ENCODE results near the gene YPEL1.
"Not testable (repeated sequence)": the region's sequence is repeated elsewhere in the genome, so short reads cannot be mapped to it uniquely, and the experiment has no call there.

Gene YPEL1

DNA sequence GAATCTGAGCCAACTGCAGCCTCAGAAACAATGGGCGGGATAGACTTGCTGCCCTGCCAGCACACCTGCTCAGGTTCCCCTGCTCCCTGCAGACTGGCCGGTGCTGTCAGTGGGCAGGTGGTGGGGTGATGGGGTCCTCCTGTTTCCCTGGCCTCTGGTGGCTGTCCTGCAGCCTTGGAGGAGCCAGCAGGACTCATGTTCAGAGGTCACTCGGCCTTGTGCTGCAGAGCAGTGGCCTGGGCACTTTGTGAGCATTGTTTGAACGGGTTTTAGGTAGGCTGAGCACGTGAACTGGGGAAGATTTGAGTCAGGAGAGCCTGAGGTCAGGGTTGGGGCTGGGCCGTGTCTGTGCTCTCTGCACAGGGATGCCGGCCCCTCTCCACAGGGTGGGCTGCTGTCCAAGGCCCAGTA lies 52.2 kb downstream of the YPEL1 start:
- DNase-seq (ENCODE audit: low read depth) = no peak

GRCh38 chr22:21682385-21683175 lies 53.0 kb downstream of the YPEL1 start:
- DNase-seq (ENCODE audit: low read depth) = no peak

- DNase-seq (ENCODE audit: low read depth) = no peak
These were observed 53.8 kb downstream of the YPEL1 start for GRCh38 chr22:21681566-21682370.

- DNase-seq (ENCODE audit: low read depth) = no peak
These were observed 54.6 kb downstream of the YPEL1 start for GRCh38 chr22:21680830-21681565.

DNA sequence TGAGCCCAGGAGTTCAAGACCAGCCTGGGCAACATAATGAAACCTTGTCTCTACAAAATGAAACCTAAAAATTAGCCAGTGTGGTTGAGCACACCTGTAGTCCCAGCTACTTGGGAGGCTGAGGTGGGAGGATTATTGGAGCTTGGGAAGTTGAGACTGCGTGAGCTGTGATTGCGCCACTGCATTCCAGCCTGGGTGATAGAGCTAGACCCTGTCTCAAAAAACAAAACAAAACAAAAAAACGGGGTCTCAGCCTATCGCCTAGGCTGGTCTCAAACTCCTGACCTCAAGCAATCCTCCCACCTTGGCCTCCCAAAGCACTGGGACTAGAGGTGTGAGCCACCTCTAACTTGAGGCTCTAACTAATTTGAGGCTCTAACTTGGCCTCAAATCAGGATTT lies 56.2 kb downstream of the YPEL1 start:
- DNase-seq (ENCODE audit: low read depth) = no peak

GRCh38 chr22:21678842-21679241 lies 56.8 kb downstream of the YPEL1 start:
- DNase-seq (ENCODE audit: low read depth) = not testable (repeated sequence)

- no peak for DNase-seq (ENCODE audit: low read depth)
These were observed 57.8 kb downstream of the YPEL1 start for GRCh38 chr22:21677606-21678443.

DNA sequence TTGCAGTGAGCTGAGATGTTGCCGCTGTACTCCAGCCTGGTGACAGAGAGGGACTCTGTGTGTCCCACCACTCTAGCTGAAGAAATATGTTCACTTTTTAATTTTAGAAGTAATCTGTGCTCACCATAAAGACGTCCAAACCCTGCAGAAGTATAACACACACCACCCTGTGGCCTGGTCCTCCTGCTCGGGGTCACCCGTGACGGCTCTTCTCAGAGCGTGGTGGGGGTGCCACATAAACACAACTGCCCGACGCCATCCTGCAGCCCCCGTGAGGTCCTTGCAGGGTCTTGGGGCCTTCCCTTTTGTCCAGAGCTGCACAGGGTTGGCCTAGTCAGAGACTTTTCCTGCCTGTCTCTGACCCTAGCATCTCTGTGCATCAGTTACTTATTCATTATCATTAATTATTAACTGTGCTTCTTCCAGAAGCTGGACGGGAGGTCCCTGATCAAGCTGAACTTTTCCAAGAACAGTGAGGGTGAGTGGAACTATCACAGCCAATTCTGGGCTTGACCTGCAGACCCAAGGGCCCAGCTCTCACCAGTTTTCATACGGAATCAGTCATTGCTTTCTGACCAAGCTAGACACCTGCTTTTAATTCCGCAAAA lies 60.9 kb downstream of the YPEL1 start:
- no peak for DNase-seq (ENCODE audit: low read depth)

- DNase-seq (ENCODE audit: low read depth) = no peak
These were observed 61.9 kb downstream of the YPEL1 start for GRCh38 chr22:21673534-21674321.

GRCh38 chr22:21672107-21672629 lies 63.4 kb downstream of the YPEL1 start:
- DNase-seq (ENCODE audit: low read depth) = no peak

DNA sequence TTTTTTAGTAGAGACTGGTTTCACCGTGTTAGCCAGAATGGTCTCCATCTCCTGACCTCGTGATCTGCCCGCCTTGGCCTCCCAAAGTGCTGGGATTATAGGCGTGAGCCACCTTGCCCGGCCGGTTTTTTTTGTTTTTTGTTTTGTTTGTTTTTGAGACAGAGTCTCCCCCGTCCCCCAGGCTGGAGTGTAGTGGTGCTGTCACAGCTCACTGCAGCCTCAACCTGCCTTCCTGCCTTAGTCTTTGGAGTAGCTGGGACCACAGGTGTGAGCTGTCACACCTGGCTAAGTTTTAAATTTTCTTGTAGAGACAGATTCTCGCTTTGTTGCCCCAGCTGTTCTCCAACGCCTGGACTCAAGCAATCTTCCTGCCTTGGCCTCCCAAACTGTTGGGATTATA lies 66.6 kb downstream of the YPEL1 start:
- DNase-seq (ENCODE audit: low read depth) = no peak

DNA sequence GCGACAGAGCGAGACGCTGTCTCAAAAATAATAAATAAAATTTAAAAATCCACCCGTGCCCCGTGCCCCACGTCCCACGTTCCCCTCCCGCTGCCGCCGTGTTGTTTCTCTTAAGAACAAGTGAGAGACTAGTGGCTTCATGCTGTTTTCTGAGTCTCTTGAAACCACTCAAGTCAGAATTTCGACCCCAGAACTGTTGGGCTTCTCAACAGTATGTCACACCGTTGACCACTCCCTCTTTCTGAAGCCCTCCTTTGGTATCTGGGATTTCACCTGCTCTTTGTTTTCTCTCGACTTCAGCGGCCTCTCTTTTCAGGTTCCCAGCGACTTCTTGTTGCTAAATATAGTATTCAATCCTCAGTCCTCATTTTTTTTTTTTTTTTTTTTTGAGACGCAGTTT lies 68.8 kb downstream of the YPEL1 start:
- DNase-seq (ENCODE audit: low read depth) = no peak

- no peak for DNase-seq (ENCODE audit: low read depth)
These were observed 70.3 kb downstream of the YPEL1 start for GRCh38 chr22:21665047-21665851.

DNA sequence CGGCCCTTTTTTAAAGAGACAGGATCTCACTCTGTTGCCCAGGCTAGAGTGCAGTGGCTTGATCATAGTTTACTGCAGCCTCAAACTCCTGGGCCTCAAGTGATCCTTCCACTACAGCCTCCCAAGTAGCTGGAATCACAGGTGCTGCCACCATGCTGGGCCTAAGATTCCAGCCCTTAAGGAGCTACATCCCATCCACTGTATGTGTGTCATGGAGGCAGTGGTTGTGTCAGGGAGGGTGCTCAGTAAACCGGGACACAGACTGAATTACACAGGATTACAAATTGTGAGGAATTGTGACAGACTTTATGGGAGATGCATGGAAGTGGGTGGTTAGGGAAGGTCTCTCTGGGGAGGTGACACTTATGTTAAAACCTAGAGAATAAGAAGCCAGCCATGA lies 71.9 kb downstream of the YPEL1 start:
- no peak for DNase-seq (ENCODE audit: low read depth)

DNA sequence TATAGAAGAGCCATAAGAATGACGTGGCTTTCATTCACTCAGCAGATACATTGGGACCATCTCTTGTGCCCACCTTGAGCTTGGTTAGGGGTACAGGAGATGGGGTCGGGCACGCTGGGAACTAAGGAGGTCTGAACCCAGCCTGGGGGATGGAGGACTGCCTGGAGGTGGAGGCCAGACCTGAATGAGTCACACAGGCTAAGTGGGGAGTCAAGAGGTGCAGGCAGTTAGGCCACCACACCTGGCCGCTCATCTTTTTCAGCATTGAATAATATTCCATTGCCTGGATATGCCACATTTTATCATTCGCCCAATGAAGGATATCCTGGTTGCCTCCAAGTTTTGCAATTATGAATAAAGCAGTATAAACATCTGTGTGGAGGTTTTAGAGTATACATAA lies 73.6 kb downstream of the YPEL1 start:
- no peak for DNase-seq (ENCODE audit: low read depth)

DNA sequence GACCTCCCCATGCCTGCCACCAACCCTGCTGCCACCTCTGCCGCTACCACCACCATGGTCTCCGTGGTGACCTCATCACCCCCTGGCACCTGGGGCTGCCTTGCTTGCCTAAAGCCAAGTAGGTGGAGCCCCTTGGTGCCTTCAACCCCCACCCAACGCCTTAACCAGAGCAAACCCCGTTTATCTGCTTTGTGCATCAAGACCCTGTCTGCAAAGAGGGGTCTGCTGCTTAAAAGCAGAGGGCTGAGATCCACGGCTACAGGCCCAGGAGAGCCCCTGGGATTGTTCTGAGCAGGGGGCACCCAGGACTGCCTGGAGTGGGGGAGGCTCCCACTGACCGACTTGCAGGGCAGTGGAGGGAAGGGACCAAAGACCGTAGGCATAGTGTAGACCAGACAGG lies 74.7 kb downstream of the YPEL1 start:
- no peak for DNase-seq (ENCODE audit: low read depth)

- DNase-seq (ENCODE audit: low read depth) = no peak
These were observed 75.6 kb downstream of the YPEL1 start for GRCh38 chr22:21659864-21660525.

DNA sequence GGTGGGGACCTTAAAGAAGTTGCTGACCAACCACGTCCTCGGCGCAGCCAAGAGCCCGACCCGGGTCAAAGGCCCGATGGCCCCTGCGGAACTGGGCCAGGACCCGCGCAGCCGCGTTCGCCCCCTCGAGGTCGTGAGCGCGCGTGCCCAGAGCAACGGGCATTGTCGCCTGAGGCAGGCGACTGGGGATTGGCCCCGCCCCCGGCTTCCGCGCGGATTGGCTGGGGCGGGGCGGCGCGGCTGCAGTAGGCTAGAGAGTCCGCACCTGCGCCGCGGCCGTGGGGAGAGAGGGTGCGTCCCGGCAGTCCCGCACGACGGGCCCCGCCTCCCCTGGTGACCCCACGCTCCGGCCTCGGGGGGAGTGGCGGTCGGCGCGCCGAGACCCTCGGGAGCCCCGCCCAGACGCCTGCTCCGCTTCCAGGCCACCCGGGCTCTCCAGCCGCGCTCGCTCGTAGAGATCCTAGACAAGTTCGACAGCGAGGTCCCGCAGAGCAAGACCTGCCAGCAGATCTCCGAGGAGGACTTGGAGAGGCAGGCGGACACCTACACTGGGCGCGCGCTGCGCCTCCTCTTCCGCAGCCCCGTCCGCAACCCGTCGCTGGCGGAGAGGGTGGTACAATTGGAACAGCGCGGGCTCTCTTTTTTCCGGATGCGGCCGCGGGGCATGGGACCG lies 78.1 kb downstream of the YPEL1 start:
- no peak for DNase-seq (ENCODE audit: low read depth)

Data from HS-27A (cell line).